Suprapubic skin (tissue), 4 donors: ENCODE data around the gene SLC9C1. TPM values are rescaled to one million over a fixed set of nuclear protein-coding genes. Genes with fewer than 3 reads are reported as not detected.
A peak's percentile ranks its signal among the peaks of the same experiment; 100 is the strongest.

Experiments used
- DNase-seq, 2 donors: peaks; one replicate each; pipeline ENCODE4 v3.0.0-alpha.2; 2019; ENCODE audit warnings: low spot score in 2 of 2
- H3K27ac ChIP-seq: fragments of 200-600 bp; sonication (generic); one replicate; pipeline ENCODE4 v1.5.1; 2019
- H3K27me3 ChIP-seq: fragments of 200-600 bp; sonication (generic); one replicate; pipeline ENCODE4 v1.5.1; 2019
- H3K36me3 ChIP-seq: fragments of 200-600 bp; sonication (generic); one replicate; pipeline ENCODE4 v1.5.1; 2019
- H3K4me1 ChIP-seq: fragments of 200-600 bp; sonication (generic); one replicate; pipeline ENCODE4 v1.5.1; 2019
- H3K4me3 ChIP-seq: fragments of 200-600 bp; sonication (generic); one replicate; pipeline ENCODE4 v1.5.1; 2019; ENCODE audit warnings: mild to moderate bottlenecking
- H3K9me3 ChIP-seq: fragments of 200-600 bp; sonication (generic); one replicate; pipeline ENCODE4 v1.5.1; 2019
- CTCF ChIP-seq, 2 donors: fragments of 200-600 bp in 1 of 2; fragments of 450-650 bp in 1 of 2; sonication (generic) in 1 of 2; IDR thresholded peaks; one replicate each; pipeline ENCODE4 v1.5.1; 2016 to 2019; ENCODE audit warnings: antibody characterized with exemption in 2 of 2, mild to moderate bottlenecking in 1 of 2, moderate library complexity in 1 of 2
- EP300 ChIP-seq: sonication (generic); formaldehyde crosslinking; IDR thresholded peaks from one replicate; pipeline ENCODE4 v1.6.1; 2017; ENCODE audit warnings: antibody characterized with exemption
- POLR2A ChIP-seq, 2 donors: fragments of 450-650 bp; IDR thresholded peaks; one replicate each; pipeline ENCODE4 v1.6.1; 2017; ENCODE audit warnings: antibody characterized with exemption in 2 of 2, mild to moderate bottlenecking in 2 of 2, moderate library complexity in 2 of 2
- POLR2AphosphoS5 ChIP-seq, 3 donors: sonication (generic); formaldehyde crosslinking; IDR thresholded peaks; one replicate each; pipeline ENCODE4 v1.6.1; 2017; ENCODE audit warnings: antibody characterized with exemption in 3 of 3
- WGBS: methylation state at CpG from one replicate; pipeline ENCODE4 v1.1.5; 2018; 5-methylcytosine and 5-hydroxymethylcytosine counted together
- total RNA-seq, 4 donors: library from RNA; depleted of rRNA; stranded (reverse); fragments of >200 nt; gene quantifications; one replicate each; pipeline ENCODE4 v1.1.0, GENCODE V29; 2016

SLC9C1 gene
- total RNA-seq, 4 donors from 2014 or later: not detected

DNA sequence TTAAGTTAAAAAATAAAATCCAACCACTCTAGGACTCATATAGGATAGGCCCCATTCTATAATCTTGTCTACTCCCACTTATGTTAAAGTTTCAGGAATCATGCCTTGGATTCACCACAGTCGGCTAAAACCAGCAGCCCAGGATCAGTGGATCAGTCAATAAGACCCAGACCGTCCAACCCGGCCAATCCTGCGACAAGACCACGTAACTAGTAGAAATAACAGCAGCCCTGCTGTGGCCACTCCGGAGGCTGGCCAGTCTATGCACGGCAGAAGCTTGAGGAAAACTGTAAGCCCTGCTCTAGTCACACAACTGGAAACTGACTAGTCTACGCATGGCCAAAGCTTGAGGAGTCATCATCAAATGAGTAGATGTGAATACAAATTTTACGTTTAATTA, 12.8 kb upstream of the SLC9C1 start:
- Histone ChIP-seq H3K36me3 (no peaks in the 10 kb centered on the region), H3K4me3 (no peak overlapping the region), H3K27ac (no peak overlapping the region), H3K4me1 (peaks cover 20% of the 10 kb centered on the region), H3K27me3 (no peaks in the 10 kb centered on the region), H3K9me3 (no peaks in the 10 kb centered on the region)
- TF ChIP-seq POLR2AphosphoS5 (IDR thresholded peaks at IDR 0.05) (no peak), POLR2A (IDR thresholded peaks at IDR 0.05) (no peak), EP300 (no peak), CTCF (IDR thresholded peaks at IDR 0.05) (no peak)
- DNase-seq: no peak
- 86% methylated on average over 9 of the region's 9 CpGs for WGBS

GRCh38 chr3:112304611-112305010, 10.6 kb upstream of the SLC9C1 start:
- TF ChIP-seq CTCF (IDR thresholded peaks at IDR 0.05) (peak in 1 of 2 donors; percentile 21), EP300 (no peak)
- H3K27ac ChIP-seq: no peak overlapping the region
- no peaks in the 10 kb centered on the region for H3K36me3 ChIP-seq
- H3K27me3 ChIP-seq: no peaks in the 10 kb centered on the region
- no peaks in the 10 kb centered on the region for H3K9me3 ChIP-seq
- WGBS: 62% methylated on average over 2 of the region's 2 CpGs
- H3K4me1 ChIP-seq: peaks cover 20% of the 10 kb centered on the region
- DNase-seq: no peak
- peak overlapping the region; percentile 48 for H3K4me3 ChIP-seq

- Histone ChIP-seq H3K4me1 (peaks cover 20% of the 10 kb centered on the region), H3K9me3 (no peaks in the 10 kb centered on the region), H3K4me3 (peak overlapping the region; percentile 48), H3K36me3 (no peaks in the 10 kb centered on the region), H3K27me3 (no peaks in the 10 kb centered on the region), H3K27ac (no peak overlapping the region)
- no peak for TF ChIP-seq CTCF (IDR thresholded peaks at IDR 0.05)
- TF ChIP-seq POLR2A (IDR thresholded peaks at IDR 0.05): no peak
- no peak for TF ChIP-seq POLR2AphosphoS5 (IDR thresholded peaks at IDR 0.05)
- TF ChIP-seq EP300: no peak
- no peak for DNase-seq
- 7% methylated on average over 11 of the region's 11 CpGs for WGBS
Observed at GRCh38 chr3:112303764-112304325, 9.8 kb upstream of the SLC9C1 start.

DNA sequence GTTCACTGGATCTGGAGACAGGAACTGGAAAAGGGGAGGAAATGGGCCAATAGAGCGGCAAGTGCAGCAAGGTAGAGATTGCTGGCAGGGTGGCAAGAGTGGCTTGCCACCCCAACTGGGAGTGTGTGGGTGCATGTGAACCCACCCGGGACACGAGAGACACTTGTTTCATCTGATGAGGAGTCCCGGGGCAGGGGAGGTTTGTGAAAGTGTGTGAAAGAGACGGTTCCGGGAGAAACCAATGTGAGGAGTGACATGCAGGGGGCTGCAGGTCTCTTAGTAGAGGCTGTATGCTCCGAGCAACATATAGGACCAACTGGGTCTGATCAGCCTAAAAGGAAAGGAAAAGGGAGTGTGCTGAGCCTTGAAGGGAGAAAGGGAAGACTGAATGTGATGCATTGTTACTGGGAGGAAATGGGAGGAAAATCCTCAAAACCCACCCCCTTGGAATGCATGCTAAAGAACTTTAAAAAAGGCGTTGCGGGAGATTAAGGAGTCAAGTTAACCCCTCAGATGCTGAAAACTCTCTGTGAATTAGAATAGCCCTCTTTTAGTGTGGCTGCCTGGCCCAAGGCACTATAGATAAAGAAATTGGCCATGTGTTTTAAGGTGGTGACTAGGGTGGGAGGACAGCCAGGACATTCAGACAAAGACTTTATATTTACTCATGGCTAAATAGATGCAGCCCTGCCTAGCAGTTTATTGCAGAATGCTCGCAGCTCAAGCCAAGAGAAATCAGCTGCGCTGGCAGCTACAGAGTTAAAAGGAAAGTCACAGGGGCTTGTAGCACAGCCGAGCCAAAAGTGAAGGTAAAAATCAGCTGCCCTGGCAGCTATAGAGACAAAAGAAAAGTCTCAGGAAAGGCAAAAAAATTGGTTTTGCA, 9.1 kb upstream of the SLC9C1 start:
- no peaks in the 10 kb centered on the region for H3K9me3 ChIP-seq
- H3K4me1 ChIP-seq: peaks cover 20% of the 10 kb centered on the region
- H3K27ac ChIP-seq: no peak overlapping the region
- H3K36me3 ChIP-seq: no peaks in the 10 kb centered on the region
- no peaks in the 10 kb centered on the region for H3K27me3 ChIP-seq
- DNase-seq: no peak
- peak overlapping the region; percentile 48 for H3K4me3 ChIP-seq
- 28% methylated on average over 12 of the region's 12 CpGs for WGBS
- TF ChIP-seq EP300 (no peak), POLR2A (IDR thresholded peaks at IDR 0.05) (no peak), CTCF (IDR thresholded peaks at IDR 0.05) (no peak), POLR2AphosphoS5 (IDR thresholded peaks at IDR 0.05) (no peak)

DNA sequence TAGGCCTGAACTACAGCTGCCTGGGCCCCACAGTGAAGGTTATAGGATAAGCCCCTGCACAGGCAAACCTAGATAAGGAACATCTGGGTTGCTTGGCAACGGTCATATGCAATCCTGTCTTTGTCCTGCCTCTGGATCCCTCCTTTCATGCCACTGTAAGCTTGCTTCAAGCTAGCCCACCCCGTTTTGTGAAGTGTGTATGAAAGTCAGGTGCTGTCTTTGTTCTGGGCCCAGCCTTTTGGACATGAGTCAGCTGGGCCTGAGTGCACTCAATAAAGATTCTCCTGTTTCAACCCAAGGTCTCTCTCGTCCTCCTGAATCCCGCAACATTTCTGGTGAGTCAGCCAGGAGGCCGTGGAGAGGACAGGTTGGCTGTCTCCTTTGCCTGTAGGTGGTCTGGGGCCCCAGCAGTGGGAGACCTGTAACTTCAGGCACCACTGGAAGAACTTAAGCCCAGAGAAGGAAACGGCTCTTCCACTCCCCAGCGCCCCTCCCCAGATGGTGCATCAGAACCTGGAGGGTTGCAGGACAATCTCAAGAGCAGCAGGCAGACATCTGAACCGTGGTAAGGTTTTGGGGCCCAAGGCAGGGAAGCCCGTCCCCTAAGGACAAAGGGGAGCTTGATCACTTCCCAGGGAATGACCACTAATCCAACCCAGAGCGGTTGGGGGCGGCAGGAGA, 8.3 kb upstream of the SLC9C1 start:
- no peak for TF ChIP-seq CTCF (IDR thresholded peaks at IDR 0.05)
- no peak for TF ChIP-seq POLR2A (IDR thresholded peaks at IDR 0.05)
- no peak for DNase-seq
- Histone ChIP-seq H3K27me3 (no peaks in the 10 kb centered on the region), H3K4me3 (peak overlapping the region; percentile 48), H3K27ac (no peak overlapping the region), H3K4me1 (peaks cover 20% of the 10 kb centered on the region), H3K9me3 (no peaks in the 10 kb centered on the region), H3K36me3 (no peaks in the 10 kb centered on the region)
- WGBS: 81% methylated on average over 9 of the region's 11 CpGs
